ENCODE measurements around the gene SLC1A7.

The SLC1A7 gene

DNA sequence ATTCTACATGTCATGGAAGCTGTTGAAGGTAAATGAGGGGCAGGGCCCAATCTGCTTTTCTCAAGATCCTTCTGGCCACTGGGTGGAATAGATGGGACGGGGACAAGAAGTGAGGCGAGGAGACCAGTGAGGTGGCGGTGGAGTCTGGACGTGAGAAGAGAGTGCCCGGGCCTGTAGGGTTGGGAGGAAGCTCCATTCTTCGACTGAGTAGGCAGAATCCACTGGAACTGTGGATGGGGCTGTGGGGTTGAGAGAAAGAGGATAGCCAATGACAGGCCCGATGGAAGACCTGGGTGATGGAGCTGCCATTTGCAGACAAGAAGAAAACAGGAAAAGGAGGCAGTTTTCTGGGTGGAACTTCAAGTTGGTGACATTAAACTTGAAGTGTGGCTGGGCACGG is 10.3 kb downstream of the SLC1A7 start:
- DNase-seq = no peak

DNA sequence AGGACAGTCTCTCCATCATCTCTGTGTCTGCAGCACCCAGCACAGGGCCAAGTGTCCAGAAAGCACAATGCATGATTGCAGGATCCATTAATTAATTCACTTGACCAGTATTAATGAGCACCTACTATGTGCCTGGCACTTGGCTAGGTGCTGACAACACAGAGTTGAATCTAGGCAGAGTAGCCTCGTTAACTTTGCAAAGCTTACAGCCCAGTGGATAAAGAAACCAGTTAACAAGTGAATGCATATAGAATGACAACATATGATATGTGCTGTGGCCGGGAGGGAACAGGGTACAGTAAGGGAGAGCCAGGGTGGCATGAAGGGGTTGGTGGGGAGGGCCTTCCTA is 10.9 kb downstream of the SLC1A7 start:
- DNase-seq = no peak

DNA sequence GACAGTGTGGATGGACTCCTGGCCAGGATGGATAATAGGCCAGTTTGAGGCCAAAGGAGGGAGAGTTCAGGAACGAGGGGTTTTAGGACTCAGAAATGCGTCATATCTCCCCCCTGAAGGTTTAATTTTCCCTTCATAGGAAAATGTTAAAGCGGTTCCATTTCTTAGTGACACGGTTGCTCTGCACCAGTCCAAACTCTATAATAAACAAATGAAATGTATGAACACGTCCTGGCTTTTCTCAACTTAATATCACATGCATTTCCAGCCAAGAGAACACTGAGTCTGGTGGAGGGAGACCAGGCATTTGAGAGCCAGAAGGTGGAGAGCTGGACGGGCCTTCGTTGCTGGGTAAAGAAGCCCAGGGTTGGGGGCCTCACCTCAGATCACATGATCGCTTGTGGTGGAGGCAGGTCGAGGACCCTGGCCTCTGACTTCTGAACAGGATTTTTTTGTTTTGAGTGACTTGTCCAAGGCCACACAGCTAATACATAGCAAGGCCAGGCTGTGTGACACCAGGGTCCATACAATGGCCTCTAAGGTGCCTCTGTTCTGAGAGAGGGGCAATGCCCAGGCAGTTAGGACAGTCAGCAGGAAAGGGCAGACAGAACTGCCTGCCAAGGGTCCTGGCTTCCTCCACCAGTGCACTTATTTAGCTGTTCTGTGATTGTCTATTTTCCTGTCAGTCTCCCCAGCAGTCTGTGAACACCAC is 11.4 kb downstream of the SLC1A7 start:
- DNase-seq = no peak

DNA sequence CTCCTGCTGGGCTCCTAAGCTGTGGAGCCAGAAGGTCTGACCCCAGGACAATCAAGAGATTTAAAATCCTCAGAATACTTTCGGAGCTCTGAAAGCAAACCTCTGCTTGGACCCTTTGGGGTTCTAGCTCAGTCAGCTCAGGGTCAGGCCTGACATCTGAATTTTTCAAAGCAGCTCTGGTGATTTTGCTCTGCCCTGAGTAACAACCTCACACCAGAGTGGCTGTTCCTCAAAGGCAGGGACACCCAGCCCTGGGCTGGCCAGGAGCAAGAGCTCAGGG is 11.9 kb downstream of the SLC1A7 start:
- DNase-seq = no peak

DNA sequence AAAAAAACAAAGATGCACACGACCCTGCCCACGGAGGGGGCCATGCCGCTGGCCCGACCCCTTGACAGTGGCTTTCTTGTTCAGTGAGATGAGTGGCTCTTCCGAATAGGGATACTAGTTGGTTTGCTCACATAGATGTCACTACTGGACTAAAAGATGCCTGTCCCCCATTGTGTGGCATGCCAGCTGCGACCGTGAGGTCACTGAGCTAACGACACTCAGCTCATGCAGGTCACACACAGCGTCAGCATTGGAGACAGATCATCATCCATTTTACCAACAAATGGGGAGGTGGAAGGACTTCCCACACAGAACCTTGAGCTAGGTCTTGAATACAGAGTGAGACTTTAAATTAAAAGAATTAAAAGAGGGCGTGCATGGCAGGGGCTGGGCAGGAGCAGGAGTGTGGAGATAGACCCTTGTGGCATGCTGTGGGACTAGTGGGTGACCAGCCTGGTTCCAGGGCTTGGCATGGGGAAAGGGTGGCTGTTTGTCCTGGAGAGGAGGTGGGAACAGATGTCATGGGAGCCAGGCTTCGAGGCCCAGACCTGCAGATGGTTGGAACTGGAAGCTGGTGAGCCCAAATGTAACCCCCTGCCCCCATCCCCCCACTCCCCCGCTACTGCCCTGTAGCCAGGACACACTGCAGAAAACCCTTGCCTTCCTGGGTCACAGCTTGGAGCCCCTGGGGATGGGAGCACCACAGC is 12.4 kb downstream of the SLC1A7 start:
- DNase-seq = no peak

DNA sequence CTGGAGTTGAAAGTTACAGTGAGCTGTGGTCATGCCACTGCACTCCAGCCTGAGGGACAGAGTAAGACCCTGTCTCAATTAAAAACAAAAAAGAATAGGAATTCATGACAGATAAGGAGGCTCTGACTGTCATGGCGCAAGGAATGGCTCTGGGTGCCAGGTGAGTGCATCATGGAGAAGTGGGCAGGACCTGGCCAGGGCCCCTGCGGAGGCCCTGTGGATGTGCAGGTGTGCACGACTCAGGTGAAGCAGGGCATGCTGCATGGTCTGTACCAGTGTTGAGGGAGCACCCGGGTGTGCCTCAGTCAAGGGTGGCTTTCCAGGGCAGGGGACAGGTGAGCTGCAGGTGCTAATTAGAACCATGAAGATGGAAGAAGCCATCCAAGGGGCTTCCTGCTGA is 14.0 kb downstream of the SLC1A7 start:
- no peak for DNase-seq

DNA sequence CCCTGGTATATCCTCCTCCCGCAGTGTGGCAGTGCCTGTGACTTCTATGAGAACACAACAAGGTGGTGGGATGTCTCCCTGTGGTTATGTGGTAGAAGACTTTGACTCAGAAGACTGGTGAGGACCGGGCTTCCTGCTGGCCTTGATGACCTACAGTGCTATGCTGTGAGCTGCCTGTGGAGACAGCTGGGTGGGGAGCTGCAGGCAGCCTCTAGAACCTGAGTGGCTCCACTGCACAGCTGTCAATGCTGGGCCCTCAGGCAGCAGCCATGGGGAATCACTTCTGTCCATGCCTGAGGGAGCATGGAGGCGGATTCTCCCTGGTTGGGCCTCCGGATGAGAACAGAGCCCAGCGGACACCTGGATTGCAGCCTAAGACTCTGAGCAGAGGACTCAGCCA is 14.9 kb downstream of the SLC1A7 start:
- DNase-seq = no peak

DNA sequence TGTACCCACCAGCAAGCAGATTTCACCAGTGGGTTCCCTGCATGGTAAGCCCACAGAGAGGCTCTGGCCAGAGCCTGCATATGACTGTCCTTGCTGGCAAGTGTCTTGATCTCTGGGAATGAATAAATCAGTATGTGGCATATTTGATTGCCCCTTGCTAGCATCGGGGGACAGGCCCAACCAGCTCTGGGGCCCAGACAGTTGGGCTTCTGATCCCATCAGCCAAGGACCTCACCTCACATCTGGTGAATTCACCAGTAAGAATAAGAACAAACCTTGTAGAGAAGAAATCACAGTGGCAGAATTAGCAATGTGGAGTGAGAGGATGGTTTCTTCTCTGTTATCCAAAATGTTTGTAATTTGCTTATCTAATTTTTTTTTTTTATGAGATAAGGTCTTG is 15.9 kb downstream of the SLC1A7 start:
- DNase-seq = no peak

DNA sequence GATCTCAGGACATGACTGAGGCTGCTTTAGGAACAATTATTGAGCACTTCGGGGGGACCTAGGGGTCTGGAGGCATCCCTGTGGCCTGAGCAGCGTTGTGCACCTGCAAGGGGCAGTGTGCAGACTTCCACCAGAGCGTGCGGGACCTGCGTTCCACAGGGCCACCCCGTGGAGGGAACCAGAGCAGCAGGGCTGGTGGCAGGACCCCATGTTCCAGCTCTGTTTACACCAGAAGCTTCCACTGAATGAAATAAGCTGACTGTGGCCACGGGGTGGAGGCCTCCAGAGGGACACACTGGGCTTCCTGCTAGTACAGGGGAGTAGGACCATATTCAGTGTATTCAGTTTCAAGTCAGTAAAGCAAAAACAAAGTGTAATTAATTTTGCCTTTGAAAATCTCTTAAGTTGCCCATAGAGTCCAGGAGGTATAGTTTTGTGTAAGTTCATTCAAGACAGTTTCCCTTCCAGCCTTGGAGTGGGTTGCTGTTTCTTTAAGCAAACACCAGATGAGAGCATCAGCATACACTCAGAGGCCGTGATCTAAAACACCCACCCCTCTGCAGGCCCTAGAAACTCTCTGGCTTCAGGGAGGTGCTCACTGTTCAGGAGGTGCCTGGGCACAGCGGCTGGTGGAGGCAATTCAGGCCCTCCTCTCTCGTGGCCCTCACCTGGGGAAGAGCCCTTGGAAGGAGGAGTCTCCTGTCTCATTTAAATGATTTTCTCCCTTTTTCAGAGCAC is 16.6 kb downstream of the SLC1A7 start:
- DNase-seq = no peak

DNA sequence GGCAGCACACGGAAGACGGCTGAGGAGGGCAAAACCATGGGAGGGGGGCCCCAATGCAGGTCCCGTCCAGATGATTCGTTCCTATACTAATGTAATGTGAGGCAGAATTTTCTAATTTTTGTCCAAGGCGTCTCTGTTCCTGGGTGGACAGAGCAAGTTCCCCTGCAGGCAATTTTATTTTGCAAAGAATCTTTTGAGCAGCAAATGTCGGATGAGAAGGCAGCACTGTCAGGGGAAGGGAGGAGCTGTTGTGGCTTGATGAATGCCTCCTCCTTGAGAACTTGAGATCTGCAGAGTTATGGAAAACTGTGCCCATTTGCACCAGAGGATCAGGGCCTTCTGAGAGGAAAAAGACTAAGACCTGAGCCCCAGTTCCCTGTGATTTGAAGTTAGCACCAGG is 17.3 kb downstream of the SLC1A7 start:
- no peak for DNase-seq

DNA sequence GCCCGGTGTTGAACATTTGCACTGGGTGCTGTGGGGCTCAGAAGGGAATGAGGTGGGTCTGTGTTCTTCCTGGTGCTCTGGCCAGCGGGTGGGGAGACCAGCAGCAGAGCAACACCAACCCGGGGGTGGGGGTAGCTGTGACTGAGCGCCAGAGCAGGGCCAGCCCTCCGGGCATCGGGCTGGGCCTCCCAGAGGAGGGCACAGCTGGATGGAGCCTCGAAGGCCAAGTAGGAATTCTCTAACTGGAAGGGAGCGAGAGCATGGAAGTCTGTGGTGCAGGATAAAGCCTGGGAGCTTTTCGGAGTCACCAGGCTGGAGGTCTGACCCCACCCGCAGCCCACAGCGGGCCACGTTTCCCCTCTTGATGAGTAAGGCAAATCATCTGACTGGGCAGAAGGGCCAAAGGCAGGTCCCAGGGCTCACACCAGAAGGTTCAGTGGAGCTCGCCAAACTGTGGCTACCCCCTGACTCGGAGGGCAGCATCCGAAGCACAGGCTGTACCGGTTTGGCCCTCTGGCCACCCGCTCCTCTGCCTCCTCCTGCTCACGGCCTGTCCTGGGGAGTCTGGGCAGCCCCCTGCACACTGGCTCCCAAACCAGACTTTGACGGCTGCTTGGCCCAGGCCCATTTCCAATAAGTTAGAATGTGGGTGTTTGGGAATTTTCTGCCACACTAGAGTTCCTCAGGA is 18.8 kb downstream of the SLC1A7 start:
- DNase-seq = no peak

DNA sequence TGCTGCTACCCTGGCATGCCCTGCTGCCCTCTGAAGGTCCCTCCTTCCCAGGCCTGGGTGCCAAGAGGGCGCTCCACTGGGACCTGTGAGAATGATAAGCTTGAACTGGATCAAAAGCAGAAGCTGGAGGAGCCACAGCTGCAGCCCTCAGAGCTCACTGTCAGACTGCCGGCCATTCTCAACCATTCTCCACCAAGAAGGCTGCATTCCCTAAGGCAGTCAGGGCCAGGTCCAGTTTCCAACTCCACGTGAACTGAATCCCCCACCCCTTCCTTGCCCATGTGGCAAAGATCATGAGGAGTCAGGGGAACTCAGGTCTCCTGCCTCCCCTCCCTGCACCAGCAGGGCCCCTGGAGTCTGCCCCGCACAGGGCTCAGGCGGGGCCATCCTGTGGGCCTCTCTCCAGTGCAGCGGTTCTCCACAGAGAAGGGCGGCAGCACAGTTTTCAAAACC is 19.5 kb downstream of the SLC1A7 start:
- no peak for DNase-seq

DNA sequence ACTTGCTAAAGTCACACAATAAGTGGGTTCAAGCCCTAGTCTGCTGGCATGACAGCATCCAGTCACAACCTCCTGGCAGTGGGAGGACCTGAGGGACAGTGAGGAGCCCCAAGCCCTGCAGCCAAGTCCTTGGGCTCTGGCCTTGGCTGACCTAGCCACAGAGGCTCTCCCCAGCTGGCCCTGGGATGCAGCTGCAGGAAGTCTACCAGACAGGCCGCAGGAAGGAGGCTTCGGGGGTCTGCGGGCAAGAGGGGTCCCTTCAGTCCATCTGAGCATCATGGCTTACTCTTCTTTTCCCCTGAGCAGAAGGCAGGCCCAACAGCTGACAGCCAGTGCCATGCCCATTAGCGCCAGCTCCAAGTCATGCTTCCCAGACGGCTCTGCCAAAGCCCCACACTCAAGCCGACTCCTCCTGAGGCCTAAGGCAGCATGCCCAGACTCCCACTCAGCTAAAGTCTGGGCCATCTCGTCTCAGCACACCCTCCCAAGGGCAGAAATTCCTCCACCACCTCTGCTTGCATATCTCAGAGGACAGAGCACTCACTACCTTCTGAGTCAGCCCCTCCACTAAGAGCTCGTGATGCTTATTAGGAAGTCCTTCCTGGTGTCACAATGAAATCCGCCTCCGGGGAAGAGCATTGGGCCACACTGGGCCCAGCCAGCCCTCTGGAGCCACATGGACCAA is 20.1 kb downstream of the SLC1A7 start:
- no peak for DNase-seq

DNA sequence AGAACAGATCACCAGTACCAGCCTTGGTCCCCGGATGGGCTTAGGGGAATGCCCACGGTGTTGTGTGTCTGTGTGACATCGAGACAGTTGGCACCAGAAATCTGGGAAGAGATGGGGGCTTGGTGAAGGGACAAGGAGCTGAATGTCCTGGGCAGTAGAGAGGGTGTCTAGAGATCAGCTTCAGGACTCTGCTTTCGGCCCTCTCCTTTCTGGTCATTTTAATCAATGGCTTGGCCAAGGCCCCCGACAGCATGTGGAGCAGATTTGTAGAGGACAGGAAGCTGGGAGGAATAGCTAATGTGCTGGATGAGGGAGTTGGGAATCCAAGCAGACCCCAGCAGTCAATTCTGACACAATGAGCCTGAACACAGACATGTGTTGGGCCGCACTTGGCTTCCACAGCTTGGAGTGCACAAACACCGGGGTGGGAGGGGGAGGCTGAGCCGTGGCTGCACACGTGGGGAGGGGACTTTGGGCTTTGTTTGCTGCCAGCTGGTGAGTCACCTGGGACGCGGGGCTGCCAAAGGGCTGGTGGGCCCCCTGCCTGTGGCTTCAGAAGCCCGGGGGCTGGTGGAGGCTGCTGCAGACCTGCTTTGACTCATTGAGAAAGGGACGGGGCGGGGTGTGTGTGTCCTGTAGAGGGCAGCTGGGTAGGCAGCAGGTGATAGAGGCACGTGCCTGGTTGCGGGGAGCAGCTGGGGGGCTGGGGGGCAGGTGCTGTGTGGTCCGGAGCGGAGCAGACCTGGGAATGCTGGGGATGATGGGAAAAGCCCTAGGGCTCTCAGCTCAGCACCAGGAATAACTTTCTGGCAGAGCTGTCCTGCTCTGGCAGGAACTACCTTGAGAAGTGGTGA is 20.9 kb downstream of the SLC1A7 start:
- DNase-seq = no peak

DNA sequence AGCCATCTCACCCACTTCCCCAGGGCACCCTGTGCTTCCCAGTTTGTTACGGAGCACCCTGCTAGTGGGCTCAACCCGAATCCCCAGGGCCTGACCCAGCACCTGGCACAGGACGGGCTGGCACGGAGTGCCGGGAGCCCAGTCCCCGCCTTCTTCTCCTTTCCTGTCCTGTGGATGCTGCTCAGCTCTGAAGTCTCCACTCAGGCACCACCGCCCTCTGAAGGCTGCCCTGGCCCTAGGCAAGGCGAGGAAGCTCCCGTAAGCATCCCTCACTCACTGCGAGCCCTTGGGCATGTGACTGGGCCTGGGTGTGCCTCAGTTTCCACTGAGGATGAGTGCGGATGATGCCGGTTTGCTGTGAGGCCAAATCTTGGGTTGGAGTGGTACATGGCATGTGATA is 21.8 kb downstream of the SLC1A7 start:
- DNase-seq = no peak

DNA sequence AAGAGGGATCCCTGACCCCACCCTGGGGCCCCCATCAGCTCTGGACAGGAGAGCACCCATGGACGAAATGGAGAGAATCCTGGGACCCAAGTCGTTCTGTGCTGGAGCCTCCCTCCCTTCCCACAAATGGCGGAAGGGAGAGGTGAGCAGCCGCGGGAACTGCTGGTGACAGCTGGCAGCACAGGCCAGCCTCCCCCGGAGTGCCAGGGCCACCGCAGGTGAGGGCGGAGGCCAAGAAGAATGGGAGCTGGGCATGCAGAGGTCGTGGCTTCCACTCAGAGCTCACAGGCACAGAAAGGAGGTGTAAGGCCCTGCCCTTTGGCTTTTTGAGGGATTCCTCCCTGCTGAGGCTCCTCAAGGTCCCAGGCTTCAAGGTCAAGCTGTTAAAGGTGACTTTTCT is 24.6 kb downstream of the SLC1A7 start:
- DNase-seq = no peak

DNA sequence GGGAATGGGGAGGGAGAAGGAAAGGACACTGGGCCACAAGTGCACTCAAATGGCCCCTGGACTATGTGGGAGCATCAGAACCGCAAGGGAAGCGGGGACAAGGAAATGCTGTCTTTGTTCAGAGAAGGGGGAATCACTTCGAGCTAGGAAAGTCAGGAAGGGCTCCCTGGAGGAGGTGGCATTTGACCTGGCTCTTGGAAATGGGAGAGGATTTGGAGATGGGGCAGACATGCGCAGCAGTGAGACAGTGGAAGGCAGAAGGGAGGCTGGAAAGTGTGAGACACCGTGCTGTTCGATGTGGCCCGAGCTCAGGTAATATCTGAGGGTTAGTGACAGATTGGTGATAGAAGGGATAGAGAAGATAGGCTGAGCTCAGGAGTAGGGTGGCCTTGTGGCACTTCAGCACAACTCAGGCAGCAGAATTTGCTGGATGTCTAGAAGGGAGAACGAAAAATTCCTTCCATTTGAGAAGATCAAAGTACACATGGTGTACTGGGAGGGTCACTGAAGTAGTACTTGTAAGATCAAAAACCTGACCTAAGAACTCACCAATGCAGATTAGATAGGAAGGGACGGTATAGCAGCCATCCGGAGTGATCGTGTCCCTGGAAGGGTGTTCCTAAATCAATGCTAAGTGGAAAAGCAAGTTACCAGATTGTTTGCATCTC is 25.4 kb downstream of the SLC1A7 start:
- DNase-seq = no peak

DNA sequence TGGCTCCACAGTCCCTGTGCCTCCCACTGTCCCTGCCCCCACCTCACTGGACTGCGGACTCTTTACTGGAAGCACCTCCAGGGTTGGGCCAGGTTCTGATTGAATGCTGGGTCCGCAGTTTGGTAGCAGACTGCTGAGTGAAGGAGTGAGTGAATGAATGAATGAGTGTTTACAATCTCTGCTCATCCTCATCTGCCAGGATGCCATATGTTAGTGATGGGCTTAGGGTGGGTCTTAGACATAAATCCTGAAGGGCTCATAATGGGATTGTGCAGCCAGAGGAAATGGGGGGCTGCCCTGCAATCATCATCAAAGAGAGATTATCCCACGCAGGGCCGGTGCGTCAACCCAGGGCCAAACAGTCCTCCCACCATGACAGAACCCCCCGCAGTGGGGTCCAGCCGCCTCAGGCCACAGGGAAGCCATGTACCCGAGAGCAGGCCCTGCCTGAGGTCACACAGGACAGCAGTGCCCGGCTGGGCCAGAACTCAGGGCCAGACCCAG is 26.1 kb downstream of the SLC1A7 start:
- no peak for DNase-seq

DNA sequence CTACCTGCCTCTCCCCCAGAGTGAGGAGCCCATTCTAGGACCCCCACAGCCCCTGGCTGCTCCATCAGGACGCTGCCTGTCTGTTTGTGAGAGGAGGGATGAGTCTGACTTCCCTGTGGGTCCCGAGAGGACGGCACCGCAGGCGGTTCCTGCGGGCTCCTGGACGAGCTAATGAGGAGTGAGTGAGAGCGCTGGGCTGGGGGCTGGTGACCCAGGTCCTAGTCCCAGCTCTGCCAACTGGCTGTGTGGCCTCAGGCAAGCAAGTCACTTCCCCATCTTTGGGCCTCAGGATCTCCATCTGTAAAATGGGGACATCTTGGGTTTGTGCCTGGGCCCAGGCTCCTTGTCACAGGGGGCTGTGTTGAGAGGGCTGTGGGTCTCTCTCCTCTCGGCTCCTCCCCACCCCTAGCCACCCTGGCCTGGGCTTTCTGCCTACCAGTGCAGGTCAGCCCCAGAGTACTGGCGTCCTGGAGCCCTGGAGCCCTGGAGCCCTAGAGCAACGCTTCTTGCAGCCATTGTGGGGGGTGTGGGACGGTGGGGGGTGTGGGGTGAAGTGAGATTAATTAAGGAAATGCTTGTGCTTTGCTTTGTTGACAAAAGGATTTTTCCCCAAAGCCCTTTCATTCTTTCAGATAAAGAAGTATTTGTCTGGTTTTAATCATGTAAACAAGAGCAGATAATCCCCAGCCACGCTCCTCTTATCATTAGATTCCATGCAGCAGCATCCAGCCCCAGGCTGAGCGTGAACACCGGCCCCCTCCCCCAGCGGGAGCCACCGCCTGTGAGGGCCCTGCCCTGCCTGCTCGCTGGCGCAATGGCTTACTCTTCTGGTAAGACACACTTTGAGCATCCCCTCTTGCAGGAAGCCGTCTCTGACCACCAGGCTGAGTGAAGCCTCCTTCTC is 26.8 kb downstream of the SLC1A7 start:
- DNase-seq = no peak
